GM19467 (cell line): ENCODE data around the gene CACNB4.
"Not testable (repeated sequence)": the region's sequence is repeated elsewhere in the genome, so short reads cannot be mapped to it uniquely, and the experiment has no call there.

Experiments used
- ATAC-seq: cut with Tn5 transposase; IDR thresholded peaks from one replicate; pipeline ENCODE4 v1.9.1; 2021; ENCODE audit warnings: mild to moderate bottlenecking, moderate library complexity; ENCODE audit not compliant: unreplicated experiment

Gene CACNB4

GRCh38 chr2:152098496-152099366 lies at the start of gene CACNB4:
Gene CACNB4, minus strand, starts transcription at chr2:152099044.
- no peak for ATAC-seq

DNA sequence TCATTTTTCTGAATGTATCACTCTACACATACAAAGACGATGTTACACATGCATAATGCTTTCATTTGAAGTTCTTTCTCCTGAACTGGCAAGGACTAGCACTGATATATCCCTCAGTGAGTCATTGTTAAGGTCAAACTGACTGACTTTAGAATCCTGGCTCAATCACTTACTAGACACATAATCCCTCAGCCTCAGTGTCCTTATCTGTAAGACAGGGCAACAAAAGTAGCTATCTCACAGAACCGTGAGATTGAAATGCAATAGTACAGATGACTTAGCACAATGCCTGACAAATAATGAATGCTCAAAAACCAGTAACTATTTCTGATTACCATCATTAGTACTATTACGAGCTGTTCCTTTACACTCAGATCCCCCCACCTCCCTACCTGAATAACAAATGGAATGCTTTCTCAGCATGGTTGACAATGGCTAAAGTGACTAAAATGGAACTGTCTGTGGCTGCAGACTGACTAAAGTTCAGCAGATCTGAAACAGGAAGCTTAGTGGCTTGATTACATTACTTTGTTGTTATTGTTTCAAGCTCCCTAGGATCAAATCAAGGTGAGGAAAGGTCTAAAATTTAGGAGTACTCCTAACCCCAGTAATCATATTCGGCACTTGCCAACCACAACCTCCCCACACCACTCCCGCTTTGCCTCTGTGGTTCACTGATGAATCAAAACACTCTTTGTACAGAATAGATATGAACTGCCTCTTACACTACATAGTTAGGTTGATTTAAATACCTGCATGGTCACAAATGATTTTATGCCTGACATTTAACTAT lies 35.8 kb upstream of the CACNB4 start:
- peak; percentile 69 for ATAC-seq

DNA sequence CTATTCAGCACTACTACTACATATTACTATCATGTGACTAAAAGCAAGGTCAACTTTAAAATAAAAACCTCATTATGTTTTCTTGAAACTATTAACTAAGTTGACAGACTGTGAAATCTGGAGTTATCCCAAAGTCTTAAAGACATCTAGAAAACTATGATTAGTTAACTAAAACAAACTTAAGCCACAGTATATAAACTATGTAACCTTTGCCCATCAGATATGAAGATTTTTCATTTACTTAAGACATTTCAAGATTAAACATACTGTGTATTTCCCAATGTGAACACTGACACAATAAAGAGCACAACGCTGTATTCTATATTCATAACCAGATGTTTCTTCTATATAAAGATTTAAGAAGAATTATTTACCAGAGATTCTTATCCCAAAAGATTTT lies 33.5 kb upstream of the CACNB4 start:
- no peak for ATAC-seq

DNA sequence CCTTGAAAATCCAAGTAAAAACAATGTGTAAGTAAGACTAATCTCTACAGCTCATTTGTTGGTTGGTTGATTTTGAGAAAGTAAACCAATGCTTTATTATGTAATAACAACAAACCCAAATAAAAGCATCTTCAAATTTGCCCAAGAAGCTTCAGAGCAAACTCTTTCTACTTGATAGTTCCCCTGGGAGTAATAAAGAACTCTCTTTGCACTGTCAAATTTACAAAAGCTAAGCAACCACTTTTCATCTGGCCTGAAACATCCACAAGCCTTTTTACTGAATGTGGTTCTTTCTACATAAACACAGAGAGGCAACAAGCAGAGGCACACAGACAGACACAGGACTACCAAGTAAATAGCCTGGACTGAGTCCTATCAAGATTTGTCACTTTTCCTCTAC lies 28.8 kb upstream of the CACNB4 start:
- ATAC-seq = no peak

DNA sequence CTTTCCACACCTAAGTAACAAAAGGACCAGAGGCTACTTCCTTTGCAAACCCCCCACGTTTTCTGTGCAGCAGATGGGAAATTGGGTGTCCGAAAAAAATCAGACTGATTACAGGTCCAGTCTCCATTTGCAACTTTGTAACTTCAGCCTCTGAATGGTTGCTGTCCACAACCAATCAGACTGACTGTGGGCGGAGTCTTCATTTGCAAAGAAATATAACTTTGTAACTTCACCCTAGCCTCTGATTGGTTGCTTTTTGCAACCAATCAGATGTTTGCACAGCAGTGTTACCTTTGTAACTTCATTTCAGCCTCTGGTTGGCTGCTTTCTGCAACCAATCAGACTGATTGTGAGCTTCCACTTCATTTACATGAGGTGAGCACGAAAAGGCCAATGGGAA lies 27.8 kb upstream of the CACNB4 start:
- ATAC-seq = no peak

DNA sequence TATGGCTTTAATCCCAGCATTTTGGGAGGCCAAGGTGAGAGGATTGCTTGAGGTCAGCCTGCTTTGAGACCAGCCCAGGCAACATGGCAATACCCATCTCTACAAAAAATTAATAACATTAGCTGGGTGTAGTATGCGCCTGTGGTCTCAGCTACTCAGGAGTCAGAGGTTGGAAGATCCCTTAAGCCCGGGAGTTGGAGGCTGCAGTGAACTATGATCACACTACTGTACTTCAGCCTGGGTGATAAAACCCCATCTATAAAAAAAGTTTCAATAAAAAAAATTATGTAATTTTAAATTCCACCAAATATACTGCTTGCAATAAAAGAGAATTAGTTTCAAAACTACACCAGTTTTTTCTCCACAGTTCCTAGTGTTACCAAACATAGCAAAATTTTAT lies 23.3 kb upstream of the CACNB4 start:
- ATAC-seq = no peak

- ATAC-seq = no peak
Observed at GRCh38 chr2:152120430-152120829, 21.6 kb upstream of the CACNB4 start.

DNA sequence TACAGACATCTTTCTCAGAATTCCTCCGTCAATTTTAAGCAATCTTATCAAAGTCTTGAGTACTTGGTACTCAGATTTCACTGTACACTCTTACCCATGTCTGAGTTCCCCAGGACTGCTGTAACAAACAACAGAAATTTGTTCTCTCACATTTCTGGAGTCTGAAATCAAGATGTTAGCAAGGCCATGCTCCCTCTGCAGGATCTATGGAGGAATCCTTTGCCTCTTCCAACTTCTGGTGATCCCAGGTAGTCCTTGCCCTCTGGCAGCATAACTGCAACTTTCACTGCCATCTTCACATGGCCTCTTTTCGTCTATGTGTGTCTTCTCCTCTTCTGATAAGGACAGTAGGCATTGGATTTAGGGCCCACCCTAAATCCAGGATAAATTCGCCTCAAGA lies 17.1 kb upstream of the CACNB4 start:
- ATAC-seq = no peak

GRCh38 chr2:152114366-152114765 lies 15.5 kb upstream of the CACNB4 start:
- no peak for ATAC-seq

DNA sequence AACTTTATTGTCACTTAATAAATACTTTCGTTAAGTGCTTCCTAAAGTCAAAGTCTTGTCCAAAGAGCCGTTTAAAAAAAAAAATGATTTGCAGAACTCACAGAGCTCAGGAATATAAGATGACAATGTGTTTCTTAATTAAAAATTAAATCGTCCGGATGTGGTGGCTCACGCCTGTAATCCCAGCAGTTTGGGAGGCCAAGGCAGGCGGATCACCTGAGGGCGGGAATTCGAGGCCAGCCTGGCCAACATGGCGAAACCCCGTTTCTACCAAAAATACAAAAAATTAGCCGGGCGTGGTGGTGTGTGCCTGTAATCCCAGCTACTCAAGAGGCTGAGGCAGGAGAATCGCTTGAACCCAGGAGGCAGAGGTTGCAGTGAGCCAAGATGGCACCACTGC lies 8.3 kb upstream of the CACNB4 start:
- not testable (repeated sequence) for ATAC-seq

GRCh38 chr2:152106464-152106863 lies 7.6 kb upstream of the CACNB4 start:
- no peak for ATAC-seq

DNA sequence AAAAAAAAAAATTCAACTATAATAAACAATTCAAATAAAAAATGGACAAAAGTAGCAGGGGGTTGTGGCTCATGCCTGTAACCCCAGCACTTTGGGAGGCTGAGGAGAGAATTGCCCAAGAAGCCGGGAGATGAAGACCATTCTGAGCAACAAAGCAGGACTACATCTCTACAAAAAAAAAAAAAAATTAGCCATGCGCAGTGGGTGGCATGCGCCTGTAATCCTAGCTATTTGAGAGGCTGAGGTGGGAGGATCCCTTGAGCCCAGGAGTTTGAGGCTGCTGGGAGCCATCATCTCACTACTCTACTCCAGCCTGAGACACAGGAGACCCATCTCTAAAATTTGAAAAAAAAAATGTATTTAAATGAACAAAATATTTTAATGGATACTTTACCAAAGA lies 4.4 kb upstream of the CACNB4 start:
- ATAC-seq = no peak

DNA sequence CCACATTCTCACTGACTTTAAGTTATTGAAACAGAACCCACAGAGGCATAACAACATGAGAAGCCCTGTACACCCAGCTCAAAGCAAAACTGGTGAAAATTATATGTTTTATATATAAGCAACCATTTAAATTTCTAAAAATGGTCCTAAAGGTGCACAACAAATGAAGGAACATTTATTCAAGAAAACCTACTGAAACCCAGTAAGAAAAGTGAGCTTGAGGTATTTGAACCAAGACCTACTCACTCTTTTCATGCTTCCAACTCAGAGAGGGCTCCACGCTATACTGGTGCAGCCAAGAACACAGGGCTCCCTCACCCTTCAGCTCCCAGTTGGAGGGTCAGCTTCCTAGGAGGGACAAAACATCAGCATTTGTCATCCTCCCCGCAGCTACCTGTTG lies 2.1 kb upstream of the CACNB4 start:
- ATAC-seq = no peak

GRCh38 chr2:152099367-152100050 lies 665 bp upstream of the CACNB4 start:
- ATAC-seq = no peak

DNA sequence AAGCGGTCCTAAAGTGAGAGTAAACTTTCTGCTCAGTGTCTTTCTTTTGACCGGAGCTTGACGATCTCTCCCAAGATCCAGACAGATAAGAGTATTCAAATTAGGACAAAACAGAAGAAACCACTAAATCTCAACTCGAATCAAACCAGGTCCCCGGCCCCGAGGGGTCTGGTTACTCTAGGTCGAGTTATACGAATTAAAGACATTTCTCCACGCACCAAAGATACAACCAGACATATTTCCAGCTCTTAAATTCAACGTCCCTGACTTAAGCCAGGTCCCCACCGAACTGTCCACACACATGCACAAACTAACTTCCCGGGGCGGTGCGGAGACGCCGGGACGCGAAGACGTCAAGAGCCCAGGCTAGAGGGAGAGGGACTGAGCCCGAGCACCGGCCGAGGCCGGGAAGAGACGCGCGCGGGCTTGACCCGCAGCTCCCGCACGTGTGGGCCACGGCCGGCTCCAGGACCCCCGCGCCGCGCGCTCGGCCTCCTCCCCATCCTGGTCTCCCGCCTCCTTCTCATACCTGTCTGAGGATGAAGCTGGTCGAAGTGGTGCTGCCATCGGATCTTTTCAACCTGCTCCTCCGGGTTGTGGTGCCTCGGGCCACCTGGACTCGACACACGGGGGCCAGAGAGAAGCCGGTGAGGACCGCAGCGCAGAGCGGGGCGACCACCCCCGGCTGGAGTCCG lies 896 bp downstream of the CACNB4 start:
- no peak for ATAC-seq

DNA sequence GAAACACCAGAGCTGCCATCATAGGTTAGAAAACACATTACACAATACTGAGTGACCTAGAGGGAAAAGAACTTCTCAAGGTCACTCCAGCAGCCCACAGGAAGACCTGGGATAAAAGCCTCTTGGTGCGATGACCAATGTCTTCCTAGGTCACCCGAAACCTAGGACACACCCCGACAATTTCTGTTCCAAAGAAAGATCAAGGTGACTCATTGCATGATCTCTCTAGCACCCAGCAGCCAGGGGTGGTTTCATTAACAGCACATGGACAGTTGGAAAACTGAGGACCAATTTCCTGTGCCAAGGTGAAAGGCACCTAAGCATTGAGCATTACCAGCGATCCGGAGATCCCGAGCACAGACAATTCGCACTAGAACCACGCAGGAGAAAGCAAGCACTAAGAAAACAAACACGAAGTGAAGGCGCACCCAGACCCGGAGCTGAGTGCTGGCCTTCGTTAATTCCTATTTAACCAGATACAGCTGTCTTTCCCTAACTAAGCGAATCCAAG lies 1.5 kb downstream of the CACNB4 start:
- ATAC-seq = no peak

DNA sequence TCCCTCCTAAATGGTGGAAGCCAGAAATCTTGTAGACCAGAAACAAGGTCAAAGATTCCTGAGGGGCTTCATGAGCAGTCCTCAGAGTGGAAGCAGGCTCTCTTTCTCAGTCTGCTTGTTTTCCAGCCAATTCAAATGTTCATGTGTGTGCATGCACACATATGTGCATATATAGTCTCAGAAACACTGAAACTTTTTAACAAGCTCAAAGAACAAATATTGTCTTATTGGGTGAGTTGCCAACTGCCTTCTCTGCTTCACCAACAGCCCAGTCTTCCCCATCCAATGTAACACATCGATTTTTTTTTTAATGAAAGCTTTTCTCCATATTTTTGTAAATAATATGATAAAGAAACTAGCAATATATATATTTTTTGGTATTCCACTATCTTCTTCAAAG lies 3.7 kb downstream of the CACNB4 start:
- ATAC-seq = no peak

DNA sequence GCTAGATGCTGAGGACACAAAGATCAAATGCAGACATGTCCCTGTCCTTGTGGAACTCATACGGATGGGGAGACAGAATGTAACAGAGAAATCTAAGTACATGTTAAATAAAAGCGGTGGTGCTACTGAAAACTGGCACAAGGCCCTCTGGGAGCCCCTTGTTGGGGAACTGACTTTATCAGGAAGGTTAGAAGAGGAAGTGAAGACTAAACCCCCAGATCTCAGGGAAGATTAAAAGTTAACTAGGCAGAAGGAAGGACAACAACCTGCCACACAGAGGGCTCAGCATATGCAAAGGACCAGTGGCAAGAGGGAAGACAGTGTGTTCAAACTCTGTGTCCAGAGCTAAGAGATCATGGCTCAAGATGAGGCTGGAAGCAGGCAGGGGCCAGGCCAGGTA lies 4.8 kb downstream of the CACNB4 start:
- no peak for ATAC-seq

DNA sequence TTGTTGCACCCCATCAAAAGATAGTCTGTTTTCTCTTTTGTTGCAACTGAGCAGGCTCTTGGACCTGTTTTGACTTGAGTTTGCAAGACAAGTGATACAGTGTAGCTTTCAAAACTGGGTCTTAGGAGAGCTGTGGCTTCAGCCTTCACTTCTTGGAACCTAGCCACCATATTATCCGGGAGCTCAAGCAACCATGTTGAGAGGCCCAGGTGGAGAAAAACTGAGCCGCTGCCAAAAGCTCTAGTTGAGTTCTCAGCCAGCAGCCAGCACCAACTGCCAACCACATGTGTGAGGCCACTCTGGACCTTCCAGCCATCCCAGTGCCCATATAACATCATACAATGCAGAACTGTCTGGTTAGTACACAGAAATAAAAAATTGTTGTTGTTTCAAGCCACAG lies 5.4 kb downstream of the CACNB4 start:
- ATAC-seq = no peak

GRCh38 chr2:152092095-152092494 lies 6.7 kb downstream of the CACNB4 start:
- ATAC-seq = no peak

DNA sequence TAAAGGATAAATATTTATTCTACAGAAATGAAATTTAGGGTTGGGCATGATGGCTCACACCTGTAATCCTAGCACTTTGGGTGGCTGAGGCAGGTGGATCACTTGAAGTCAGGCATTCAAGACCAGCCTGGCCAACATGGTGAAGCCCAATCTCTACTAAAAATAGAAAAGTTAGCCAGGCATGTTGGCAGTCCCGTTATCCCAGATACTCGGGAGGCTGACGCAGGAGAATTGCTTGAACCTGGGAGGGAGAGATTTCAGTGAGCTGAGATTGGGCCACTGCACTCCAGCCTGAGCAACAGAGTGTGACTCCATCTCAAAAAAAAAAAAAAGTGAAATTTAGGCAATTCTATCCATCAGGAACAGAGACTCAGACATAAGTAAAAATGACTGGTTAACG lies 8.1 kb downstream of the CACNB4 start:
- ATAC-seq = not testable (repeated sequence)
